Measurements from ENCODE around the gene LRP3. TPM values are rescaled to one million over a fixed set of nuclear protein-coding genes. Genes with fewer than 3 reads are reported as not detected.

LRP3 gene
- polyA plus RNA-seq, 2 donors, result 4.1 to 5.7 TPM

GRCh38 chr19:33255781-33256180, 61.7 kb downstream of the LRP3 start:
- H3K4me3 ChIP-seq (ENCODE audit: low read depth in 1 of 2, low read length in 2 of 2), result no peak overlapping the region
- H3K36me3 ChIP-seq (ENCODE audit: control insufficient read depth in 2 of 2, insufficient read depth in 2 of 2, low read length in 1 of 2), result no peaks in the 10 kb centered on the region
- no peak overlapping the region for H3K27ac ChIP-seq (ENCODE audit: low read depth in 2 of 2, low read length in 1 of 2)
- WGBS, 2 donors, result 84 to 87% methylated on average over 7 of the region's 7 CpGs
- no peaks in the 10 kb centered on the region for H3K27me3 ChIP-seq (ENCODE audit: control insufficient read depth in 1 of 2, insufficient read depth in 2 of 2, low read length in 2 of 2)
- peaks cover 0 to 2% of the 10 kb centered on the region in 2 donors for H3K4me1 ChIP-seq (ENCODE audit: control insufficient read depth in 2 of 2, insufficient read depth in 2 of 2, low read length in 1 of 2)
- H3K9me3 ChIP-seq (ENCODE audit: control insufficient read depth in 2 of 2, insufficient read depth in 1 of 2, low read depth in 1 of 2, low read length in 1 of 2), result peaks cover 0 to 2% of the 10 kb centered on the region in 2 donors

- H3K27ac ChIP-seq (ENCODE audit: low read depth in 2 of 2, low read length in 1 of 2), result no peak overlapping the region
- no peaks in the 10 kb centered on the region for H3K27me3 ChIP-seq (ENCODE audit: control insufficient read depth in 1 of 2, insufficient read depth in 2 of 2, low read length in 2 of 2)
- 64 to 72% methylated on average over 7 of the region's 7 CpGs for WGBS, 2 donors
- H3K36me3 ChIP-seq (ENCODE audit: control insufficient read depth in 2 of 2, insufficient read depth in 2 of 2, low read length in 1 of 2), result no peaks in the 10 kb centered on the region
- no peak overlapping the region for H3K4me3 ChIP-seq (ENCODE audit: low read depth in 1 of 2, low read length in 2 of 2)
- H3K4me1 ChIP-seq (ENCODE audit: control insufficient read depth in 2 of 2, insufficient read depth in 2 of 2, low read length in 1 of 2), result peaks cover 0 to 2% of the 10 kb centered on the region in 2 donors
- H3K9me3 ChIP-seq (ENCODE audit: control insufficient read depth in 2 of 2, insufficient read depth in 1 of 2, low read depth in 1 of 2, low read length in 1 of 2), result peaks cover 0 to 2% of the 10 kb centered on the region in 2 donors
These were observed 62.1 kb downstream of the LRP3 start for GRCh38 chr19:33256261-33256660.

GRCh38 chr19:33257828-33258227, 63.7 kb downstream of the LRP3 start:
- 94 to 97% methylated on average over 2 of the region's 2 CpGs for WGBS, 2 donors
- H3K4me3 ChIP-seq (ENCODE audit: low read depth in 1 of 2, low read length in 2 of 2), result no peak overlapping the region
- peaks cover 0 to 2% of the 10 kb centered on the region in 2 donors for H3K4me1 ChIP-seq (ENCODE audit: control insufficient read depth in 2 of 2, insufficient read depth in 2 of 2, low read length in 1 of 2)
- H3K27me3 ChIP-seq (ENCODE audit: control insufficient read depth in 1 of 2, insufficient read depth in 2 of 2, low read length in 2 of 2), result no peaks in the 10 kb centered on the region
- no peak overlapping the region for H3K27ac ChIP-seq (ENCODE audit: low read depth in 2 of 2, low read length in 1 of 2)
- no peaks in the 10 kb centered on the region for H3K36me3 ChIP-seq (ENCODE audit: control insufficient read depth in 2 of 2, insufficient read depth in 2 of 2, low read length in 1 of 2)
- H3K9me3 ChIP-seq (ENCODE audit: control insufficient read depth in 2 of 2, insufficient read depth in 1 of 2, low read depth in 1 of 2, low read length in 1 of 2), result peaks cover 0 to 2% of the 10 kb centered on the region in 2 donors

Other genes with a start within 250 kb of the LRP3 start
- 1 to 10 TPM; 6.3 to 8.2 TPM for gene CEP89, start 222.4 kb upstream of the LRP3 start, polyA plus RNA-seq
- gene FAAP24, start 222.1 kb upstream of the LRP3 start, polyA plus RNA-seq, result 1 to 10 TPM in 1 of 2 donors, under 1 TPM in 1; 0.51 to 1.7 TPM
- under 1 TPM; 0.26 to 0.76 TPM for gene RHPN2, start 129.4 kb upstream of the LRP3 start, polyA plus RNA-seq
- 1 to 10 TPM; 4.3 to 5.2 TPM for gene GPATCH1, start 113.1 kb upstream of the LRP3 start, polyA plus RNA-seq
- not detected for gene WDR88, start 62.2 kb upstream of the LRP3 start, polyA plus RNA-seq
- gene SLC7A10, start 31.5 kb downstream of the LRP3 start, polyA plus RNA-seq, result under 1 TPM in 1 of 2 donors, not detected in 1; 0.04 TPM
- gene CEBPA, start 108.2 kb downstream of the LRP3 start, polyA plus RNA-seq, result 10 to 100 TPM; 14.1 to 19.4 TPM
- 10 to 100 TPM; 18.3 to 20.6 TPM for gene CEBPG, start 179.4 kb downstream of the LRP3 start, polyA plus RNA-seq